HG02588 (cell line): ENCODE measurements around the gene DGAT2.
"Not testable (repeated sequence)": the region's sequence is repeated elsewhere in the genome, so short reads cannot be mapped to it uniquely, and the experiment has no call there.

Experiments
- ATAC-seq: cut with Tn5 transposase; IDR thresholded peaks from one replicate; pipeline ENCODE4 v1.9.1; 2021; ENCODE audit warnings: mild to moderate bottlenecking, moderate library complexity; ENCODE audit not compliant: unreplicated experiment

DGAT2 gene

DNA sequence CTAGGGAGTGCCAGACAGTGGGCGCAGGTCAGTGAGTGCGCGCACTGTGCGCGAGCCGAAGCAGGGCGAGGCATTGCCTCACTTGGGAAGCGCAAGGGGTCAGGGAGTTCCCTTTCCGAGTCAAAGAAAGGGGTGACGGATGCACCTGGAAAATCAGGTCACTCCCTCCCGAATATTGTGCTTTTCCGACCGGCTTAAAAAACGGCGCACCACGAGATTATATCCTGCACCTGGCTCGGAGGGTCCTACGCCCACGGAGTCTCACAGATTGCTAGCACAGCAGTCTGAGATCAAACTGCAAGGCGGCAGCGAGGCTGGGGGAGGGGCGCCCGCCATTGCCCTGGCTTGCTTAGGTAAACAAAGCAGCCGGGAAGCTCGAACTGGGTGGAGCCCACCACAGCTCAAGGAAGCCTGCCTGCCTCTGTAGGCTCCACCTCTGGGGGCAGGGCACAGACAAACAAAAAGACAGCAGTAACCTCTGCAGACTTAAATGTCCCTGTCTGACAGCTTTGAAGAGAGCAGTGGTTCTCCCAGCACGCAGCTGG, 19.8 kb upstream of the DGAT2 start:
- ATAC-seq, result not testable (repeated sequence)

DNA sequence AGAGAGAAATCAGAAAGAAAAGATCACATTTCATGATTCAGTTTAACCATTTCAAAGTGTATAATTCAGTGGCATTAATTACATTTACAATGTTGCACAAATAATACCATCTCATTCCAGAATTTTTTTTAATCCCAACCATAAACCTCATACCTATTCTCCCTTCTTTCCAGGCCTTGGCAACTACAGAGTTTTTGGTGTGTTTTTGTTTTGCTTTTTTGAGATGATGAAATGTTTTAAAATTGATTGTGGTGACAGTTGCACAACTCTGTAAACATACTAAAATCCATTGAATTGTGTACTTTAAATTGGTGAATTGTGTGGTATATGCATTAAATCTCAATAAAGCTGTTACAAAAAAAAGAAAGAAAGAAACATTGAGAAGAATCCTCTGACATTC, 13.6 kb upstream of the DGAT2 start:
- not testable (repeated sequence) for ATAC-seq

- ATAC-seq, result no peak
Observed at GRCh38 chr11:75757651-75758050, 10.9 kb upstream of the DGAT2 start.

DNA sequence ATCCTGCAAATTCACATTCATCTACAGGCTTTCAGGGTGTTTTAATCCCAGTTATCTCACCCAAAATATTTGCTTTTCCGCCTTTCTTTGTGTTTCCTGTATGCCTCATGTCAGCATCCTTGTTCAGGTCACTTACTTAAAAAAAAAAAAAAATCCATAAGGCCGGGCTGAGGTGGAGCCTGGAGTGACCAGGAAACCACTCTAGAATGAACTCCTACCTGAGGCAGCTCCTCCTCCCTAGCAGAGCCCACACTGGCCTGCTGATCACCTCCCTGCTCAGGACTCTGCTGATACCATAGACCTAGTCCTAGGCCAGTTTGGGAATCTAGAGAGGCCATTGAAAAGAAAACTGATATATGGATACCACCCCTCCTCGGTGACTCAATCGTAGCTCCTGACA, 8.7 kb upstream of the DGAT2 start:
- no peak for ATAC-seq

DNA sequence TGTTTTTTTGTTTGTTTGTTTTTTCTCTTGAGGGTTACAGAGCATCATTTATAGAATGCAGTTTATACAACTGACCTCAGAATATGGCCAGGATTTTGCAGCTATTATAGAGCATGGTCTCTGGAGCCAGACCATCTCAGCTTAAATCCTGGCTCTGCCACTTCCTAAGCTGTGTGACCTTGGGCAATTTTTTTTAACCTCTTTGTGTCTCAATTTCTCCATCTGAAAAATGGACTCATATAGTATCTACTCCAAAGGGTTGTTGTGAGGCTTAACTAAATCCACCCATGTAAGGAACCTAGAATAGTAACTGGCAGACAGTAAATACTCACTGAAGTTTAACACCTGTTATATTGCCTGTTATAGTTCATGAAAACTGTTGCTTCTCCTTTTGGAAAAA, 8.3 kb upstream of the DGAT2 start:
- no peak for ATAC-seq

DNA sequence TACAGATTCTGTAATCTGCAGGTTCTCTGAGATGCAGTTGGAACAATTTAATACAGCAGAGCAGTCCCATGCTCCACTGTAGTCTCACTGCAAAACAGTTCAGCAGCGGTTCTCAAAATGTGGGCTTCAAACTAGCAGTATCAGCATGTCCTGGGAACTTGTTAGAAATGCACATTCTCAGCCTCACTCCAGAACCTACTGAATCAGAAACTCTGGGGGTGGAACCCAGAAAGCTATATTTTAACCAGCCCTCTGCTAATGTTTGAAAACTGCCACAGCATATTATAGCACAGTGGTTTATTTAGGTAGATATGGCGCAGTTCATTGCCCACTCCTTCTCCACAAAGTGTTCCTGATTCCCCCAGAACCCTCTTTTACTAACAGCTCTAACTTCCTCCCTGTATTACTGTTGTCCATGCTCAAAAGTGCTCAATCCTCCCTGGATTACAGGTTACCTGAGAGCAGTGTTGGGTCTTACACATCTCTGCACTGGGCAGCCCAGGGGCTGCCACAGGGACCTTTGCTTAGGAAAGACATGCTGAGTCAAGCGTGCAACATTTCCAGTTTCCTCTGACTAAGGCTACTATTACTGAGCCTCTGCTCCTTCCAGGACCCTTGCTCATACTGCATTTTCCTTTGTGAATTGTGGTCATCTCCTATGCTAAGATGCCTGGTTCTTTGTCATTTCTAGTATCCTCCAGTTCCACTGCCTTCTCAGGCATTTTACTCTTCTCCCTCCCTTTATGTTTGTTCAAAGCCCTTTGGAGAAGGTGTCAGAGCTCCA, 7.7 kb upstream of the DGAT2 start:
- no peak for ATAC-seq

DNA sequence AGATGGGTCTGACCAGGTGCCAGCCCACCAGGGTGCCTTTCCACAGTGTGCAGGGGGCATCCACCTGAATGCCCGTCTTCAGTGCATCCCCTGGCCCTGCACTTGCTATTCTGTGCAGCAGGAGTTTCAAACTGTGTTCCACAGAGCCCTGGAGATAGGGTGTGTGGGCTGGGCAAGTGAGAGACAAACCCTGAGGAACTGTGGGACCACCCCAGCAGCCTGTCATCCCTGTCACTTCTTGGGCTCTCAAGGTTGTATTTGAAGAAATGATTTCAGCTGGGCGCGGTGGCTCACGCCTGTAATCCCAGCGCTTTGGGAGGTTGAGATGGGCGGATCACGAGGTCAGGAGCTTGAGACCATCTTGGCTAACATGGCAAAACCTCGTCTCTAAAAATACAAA, 6.4 kb upstream of the DGAT2 start:
- ATAC-seq, result no peak

DNA sequence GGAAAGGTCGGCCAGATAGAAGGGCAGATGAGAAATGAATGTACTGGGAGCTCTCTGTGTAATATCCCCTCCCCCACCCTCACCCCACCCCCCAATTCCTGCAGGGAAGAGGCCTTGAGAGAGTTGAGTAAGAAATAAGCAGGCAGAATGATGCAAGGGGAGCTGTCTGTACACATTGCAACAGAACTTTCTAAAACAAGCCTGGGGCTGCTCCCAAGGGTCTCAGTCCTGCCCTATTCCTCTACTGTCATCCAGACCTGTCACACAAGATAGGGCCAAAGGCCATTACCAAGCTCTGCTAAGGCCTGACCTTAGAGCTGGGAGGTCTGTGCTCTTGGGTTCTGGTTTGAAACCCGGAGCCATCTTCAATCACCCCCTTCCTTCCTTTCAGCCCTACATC, 5.7 kb upstream of the DGAT2 start:
- no peak for ATAC-seq

- ATAC-seq, result no peak
Observed at GRCh38 chr11:75763846-75764245, 4.7 kb upstream of the DGAT2 start.

DNA sequence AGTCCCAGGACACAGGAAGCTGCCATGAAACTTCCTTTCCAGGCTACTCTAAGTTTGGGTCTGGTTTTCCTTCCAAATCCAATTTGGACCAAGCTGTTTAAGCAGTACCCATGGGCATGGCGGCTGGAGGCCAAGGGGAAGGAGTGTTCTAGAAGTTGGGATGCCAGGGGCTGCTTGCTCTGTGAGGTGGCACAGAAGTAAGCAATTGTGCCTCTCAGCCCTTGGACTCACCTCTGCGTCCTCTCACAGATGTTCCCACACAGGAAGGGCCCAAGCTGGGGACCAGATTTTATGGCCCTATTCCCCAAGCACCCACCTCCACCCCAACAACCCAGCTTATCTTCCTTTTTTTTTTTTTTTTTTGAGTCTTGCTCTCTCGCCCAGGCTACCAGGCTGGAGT, 3.5 kb upstream of the DGAT2 start:
- ATAC-seq, result no peak

DNA sequence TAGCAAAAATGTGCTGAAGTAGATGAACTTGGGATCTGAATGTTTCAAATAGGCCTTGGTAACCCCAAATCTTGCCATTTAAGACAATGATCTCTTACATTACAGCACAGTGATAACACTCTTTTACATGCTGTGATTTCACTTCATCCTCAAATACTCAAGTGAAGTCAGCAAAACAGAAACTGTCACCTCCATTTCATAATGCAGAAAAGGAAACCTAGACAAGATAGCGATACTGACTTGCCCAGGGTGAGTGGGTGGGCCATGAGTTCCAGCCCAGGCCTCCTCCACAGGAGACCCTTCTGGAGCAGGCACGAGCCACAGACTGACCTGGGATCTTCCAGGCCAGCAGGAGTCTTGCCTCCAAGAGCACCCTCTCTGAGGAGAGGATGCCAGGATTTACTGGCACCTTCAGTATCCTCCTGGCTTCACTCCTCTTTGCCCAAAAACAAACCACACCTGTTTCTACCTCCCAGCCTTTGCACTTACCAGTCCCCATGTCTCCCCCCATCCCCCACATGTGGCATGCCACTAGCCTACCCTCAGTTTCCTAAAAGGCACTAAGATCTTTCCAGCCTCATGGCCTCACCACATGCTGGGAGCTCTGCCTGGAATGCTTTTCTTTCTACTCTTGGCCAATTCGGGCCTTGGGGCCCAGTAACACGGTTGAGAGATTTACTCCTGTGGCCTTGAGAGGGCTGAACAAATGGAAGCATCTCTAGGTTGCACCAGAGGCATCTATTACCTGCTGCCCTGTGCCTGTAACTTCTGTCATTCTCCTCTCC, 1.9 kb upstream of the DGAT2 start:
- ATAC-seq, result no peak

- no peak for ATAC-seq
Observed at GRCh38 chr11:75767228-75767572, 1.4 kb upstream of the DGAT2 start.

DNA sequence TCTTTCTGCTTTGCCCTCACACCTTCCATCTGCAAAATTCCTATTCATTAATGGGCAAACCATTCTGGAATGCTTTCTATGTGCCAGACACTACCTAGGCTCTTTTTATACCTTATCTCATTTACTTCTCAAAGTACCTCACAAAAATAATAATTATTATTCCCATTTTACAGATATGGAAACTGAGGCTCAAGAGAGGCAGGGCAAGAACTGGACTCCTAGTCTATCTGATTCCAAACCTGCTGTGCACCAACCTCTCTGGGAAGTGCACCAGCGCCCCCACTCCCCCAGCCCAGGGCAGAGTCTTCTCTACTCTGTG, 826 bp upstream of the DGAT2 start:
- no peak for ATAC-seq

GRCh38 chr11:75768909-75769771, 562 bp downstream of the DGAT2 start:
- no peak for ATAC-seq

DNA sequence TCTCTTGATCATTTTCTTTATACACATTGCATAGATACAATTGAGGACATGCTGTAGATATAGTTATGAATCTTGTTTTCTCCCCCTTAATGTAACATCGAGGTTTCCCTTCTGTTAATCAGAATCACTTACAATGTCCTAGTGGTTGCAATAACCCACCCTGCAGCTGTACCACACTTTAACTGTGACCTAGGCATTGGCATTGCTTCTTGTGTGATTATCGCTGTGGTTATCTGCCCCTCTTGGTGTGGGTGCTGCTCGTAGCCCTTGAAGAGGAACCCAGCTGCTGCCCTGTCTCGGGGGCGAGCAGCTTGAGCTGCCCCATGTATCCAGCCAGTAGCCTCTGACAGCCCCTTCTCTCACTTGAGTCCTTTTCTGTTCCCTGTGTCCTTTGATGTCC, 1.5 kb downstream of the DGAT2 start:
- ATAC-seq, result no peak

DNA sequence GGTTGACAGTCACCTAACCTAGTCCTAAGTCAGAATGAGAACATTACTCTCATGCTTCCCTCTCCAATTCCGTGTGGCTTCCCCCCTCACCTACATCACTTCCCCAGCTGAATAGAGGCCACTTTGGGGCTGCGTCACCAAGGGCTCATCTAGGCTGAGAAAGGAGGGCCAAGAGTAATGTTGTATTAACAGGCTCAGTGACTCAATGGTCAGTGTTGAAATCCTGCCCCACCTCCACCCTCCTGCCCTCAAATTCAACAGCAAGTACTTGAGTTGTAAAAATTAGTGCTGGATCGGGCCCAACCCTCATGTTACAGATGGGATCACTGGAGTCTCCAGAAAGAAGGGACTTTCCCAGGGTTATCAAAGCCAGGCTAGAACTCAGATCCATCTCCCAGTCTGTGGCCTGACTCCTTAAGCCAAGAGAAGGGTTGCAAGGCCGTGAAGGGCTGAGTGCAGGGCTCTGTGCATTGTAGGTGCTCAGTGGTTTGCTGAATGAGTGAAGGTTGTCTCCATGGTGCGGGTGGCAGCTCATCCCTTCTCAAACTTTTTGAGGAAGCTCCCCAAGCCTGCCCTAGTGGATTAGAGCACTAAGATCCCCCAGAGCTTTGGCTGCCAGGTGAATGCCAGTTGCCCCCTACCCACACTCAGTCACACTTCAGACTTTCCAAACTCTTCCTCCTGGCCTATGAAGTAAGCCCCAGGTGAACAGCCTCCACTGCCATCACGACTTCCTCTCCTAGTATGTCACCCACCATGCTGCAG, 3.2 kb downstream of the DGAT2 start:
- ATAC-seq, result no peak

GRCh38 chr11:75773595-75774353, 5.2 kb downstream of the DGAT2 start:
- peak; percentile 83 for ATAC-seq

DNA sequence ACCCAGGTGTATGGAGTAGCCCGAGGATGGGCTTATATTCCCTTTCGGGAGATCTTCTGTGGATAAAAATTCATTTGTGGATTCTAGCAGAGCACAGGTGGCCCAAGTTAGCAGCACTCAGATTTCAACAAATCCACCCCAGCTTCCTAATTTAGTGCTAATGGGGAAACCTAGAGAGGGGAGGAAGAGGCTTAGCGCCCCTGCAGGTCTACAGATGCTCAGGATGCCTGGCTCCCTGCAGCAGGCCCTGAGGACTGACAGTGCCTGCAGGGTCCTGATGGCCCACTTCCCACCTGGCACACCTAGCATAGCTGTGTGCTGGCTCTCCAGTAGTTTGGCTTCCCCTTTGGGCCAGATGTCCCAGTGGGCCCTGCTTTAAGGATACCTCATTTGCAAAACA, 6.5 kb downstream of the DGAT2 start:
- ATAC-seq, result no peak

DNA sequence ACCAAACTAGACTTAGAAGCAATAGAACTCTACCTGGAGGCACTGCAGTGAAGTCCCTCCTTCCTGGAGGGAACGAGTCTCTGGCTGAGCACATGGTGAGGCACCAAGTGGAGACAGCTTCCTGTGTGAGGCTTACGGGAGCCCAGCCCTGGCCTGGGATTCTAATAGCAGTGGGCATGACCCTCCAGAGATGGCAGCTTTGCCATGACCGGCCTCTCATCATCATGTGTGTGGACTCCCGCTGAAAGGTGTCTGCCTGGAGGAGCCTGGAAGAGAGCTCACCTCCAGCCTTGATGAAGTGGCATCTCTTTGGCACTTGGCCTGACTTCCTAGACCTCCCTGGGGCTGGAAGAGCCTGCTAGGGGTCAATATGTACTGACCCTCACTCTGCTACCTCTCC, 8.0 kb downstream of the DGAT2 start:
- no peak for ATAC-seq
